ENCODE results near the gene TMIGD3.

DNA sequence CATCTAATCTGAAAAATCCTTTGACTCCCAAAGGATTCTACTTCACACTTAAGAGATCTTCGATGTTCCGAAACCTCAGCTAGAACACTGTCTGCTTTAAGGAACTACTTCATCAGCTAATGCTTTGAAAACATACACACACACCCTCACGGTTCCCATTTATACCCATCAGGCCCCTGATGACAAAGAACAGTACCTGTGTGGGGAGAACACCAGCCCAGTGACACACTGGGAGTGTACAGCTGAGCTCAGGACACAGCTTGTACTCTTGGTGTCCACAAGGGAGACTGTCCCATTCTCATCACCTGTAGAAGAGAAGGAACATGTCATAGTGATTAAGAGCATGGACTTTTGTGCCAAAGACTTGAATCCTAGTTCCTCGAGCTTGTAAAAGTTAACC lies 61.0 kb downstream of the TMIGD3 start:
- TF ChIP-seq, protein P1, sequence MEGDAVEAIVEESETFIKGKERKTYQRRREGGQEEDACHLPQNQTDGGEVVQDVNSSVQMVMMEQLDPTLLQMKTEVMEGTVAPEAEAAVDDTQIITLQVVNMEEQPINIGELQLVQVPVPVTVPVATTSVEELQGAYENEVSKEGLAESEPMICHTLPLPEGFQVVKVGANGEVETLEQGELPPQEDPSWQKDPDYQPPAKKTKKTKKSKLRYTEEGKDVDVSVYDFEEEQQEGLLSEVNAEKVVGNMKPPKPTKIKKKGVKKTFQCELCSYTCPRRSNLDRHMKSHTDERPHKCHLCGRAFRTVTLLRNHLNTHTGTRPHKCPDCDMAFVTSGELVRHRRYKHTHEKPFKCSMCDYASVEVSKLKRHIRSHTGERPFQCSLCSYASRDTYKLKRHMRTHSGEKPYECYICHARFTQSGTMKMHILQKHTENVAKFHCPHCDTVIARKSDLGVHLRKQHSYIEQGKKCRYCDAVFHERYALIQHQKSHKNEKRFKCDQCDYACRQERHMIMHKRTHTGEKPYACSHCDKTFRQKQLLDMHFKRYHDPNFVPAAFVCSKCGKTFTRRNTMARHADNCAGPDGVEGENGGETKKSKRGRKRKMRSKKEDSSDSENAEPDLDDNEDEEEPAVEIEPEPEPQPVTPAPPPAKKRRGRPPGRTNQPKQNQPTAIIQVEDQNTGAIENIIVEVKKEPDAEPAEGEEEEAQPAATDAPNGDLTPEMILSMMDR (conservative IDR thresholded peaks at IDR 0.05 in 1 of 2, IDR thresholded peaks at IDR 0.05 in 1 of 2; ENCODE audit: low read depth in 1 of 2, low read length in 2 of 2) = no peak
- no peak for TF ChIP-seq EZH2 (IDR thresholded peaks at IDR 0.05; ENCODE audit: low read length, missing control alignments)

Measured in fibroblast of lung (primary cell).